Measurements from ENCODE around the gene ENDOV. TPM values are rescaled to one million over a fixed set of nuclear protein-coding genes. Genes with fewer than 3 reads are reported as not detected.
A peak's percentile ranks its signal among the peaks of the same experiment; 100 is the strongest.

Gene ENDOV
- total RNA-seq, 1 experiment from 2014 or later = 26.0 TPM

- peaks cover 31% of the 10 kb centered on the region for H3K36me3 ChIP-seq (replicated peaks; ENCODE audit: control insufficient read depth, insufficient read depth, low read length)
- H3K4me3 ChIP-seq (ENCODE audit: insufficient read depth, low read depth, low read length) = no peak overlapping the region
- no peak for DNase-seq
- no peaks in the 10 kb centered on the region for H3K27me3 ChIP-seq (ENCODE audit: control insufficient read depth, insufficient read depth, low read length)
Observed at GRCh38 chr17:80382446-80382845, 32.5 kb upstream of the ENDOV start.

- no peak overlapping the region for H3K4me3 ChIP-seq (ENCODE audit: insufficient read depth, low read depth, low read length)
- peaks cover 30% of the 10 kb centered on the region for H3K36me3 ChIP-seq (replicated peaks; ENCODE audit: control insufficient read depth, insufficient read depth, low read length)
- no peaks in the 10 kb centered on the region for H3K27me3 ChIP-seq (ENCODE audit: control insufficient read depth, insufficient read depth, low read length)
- DNase-seq = no peak
Observed at GRCh38 chr17:80382956-80383355, 32.0 kb upstream of the ENDOV start.

- Histone ChIP-seq H3K36me3 (replicated peaks; ENCODE audit: control insufficient read depth, insufficient read depth, low read length) (peaks cover 34% of the 10 kb centered on the region), H3K4me3 (ENCODE audit: insufficient read depth, low read depth, low read length) (no peak overlapping the region), H3K27me3 (ENCODE audit: control insufficient read depth, insufficient read depth, low read length) (no peaks in the 10 kb centered on the region)
- no peak for DNase-seq
Observed at GRCh38 chr17:80384078-80384960, 30.6 kb upstream of the ENDOV start.

- no peak for DNase-seq
- H3K36me3 ChIP-seq (replicated peaks; ENCODE audit: control insufficient read depth, insufficient read depth, low read length) = peaks cover 39% of the 10 kb centered on the region
- H3K27me3 ChIP-seq (ENCODE audit: control insufficient read depth, insufficient read depth, low read length) = no peaks in the 10 kb centered on the region
- no peak overlapping the region for H3K4me3 ChIP-seq (ENCODE audit: insufficient read depth, low read depth, low read length)
Observed at GRCh38 chr17:80385046-80385445, 29.9 kb upstream of the ENDOV start.

GRCh38 chr17:80386341-80386740 is 28.6 kb upstream of the ENDOV start:
- Histone ChIP-seq H3K36me3 (replicated peaks; ENCODE audit: control insufficient read depth, insufficient read depth, low read length) (peaks cover 32% of the 10 kb centered on the region), H3K27me3 (ENCODE audit: control insufficient read depth, insufficient read depth, low read length) (no peaks in the 10 kb centered on the region), H3K4me3 (ENCODE audit: insufficient read depth, low read depth, low read length) (no peak overlapping the region)
- no peak for DNase-seq

- Histone ChIP-seq H3K36me3 (replicated peaks; ENCODE audit: control insufficient read depth, insufficient read depth, low read length) (peaks cover 28% of the 10 kb centered on the region), H3K4me3 (ENCODE audit: insufficient read depth, low read depth, low read length) (no peak overlapping the region), H3K27me3 (ENCODE audit: control insufficient read depth, insufficient read depth, low read length) (no peaks in the 10 kb centered on the region)
- no peak for DNase-seq
Observed at GRCh38 chr17:80387071-80387470, 27.9 kb upstream of the ENDOV start.

GRCh38 chr17:80388175-80388574 is 26.8 kb upstream of the ENDOV start:
- Histone ChIP-seq H3K36me3 (replicated peaks; ENCODE audit: control insufficient read depth, insufficient read depth, low read length) (peaks cover 27% of the 10 kb centered on the region), H3K4me3 (ENCODE audit: insufficient read depth, low read depth, low read length) (no peak overlapping the region), H3K27me3 (ENCODE audit: control insufficient read depth, insufficient read depth, low read length) (no peaks in the 10 kb centered on the region)
- DNase-seq = peak; percentile 52

GRCh38 chr17:80388601-80389000 is 26.4 kb upstream of the ENDOV start:
- H3K36me3 ChIP-seq (replicated peaks; ENCODE audit: control insufficient read depth, insufficient read depth, low read length) = peaks cover 29% of the 10 kb centered on the region

GRCh38 chr17:80389011-80389995 is 25.7 kb upstream of the ENDOV start:
- Histone ChIP-seq H3K27me3 (ENCODE audit: control insufficient read depth, insufficient read depth, low read length) (no peaks in the 10 kb centered on the region), H3K4me3 (ENCODE audit: insufficient read depth, low read depth, low read length) (no peak overlapping the region), H3K36me3 (replicated peaks; ENCODE audit: control insufficient read depth, insufficient read depth, low read length) (peaks cover 25% of the 10 kb centered on the region)
- peak; percentile 7 for DNase-seq

More at GRCh38 chr17:80388601-80389000, 26.4 kb upstream of the ENDOV start:
- Histone ChIP-seq H3K27me3 (ENCODE audit: control insufficient read depth, insufficient read depth, low read length) (no peaks in the 10 kb centered on the region), H3K4me3 (ENCODE audit: insufficient read depth, low read depth, low read length) (no peak overlapping the region)
- DNase-seq = peak; percentile 2

GRCh38 chr17:80393241-80393890 is 21.6 kb upstream of the ENDOV start:
- H3K4me3 ChIP-seq (ENCODE audit: insufficient read depth, low read depth, low read length) = no peak overlapping the region
- H3K27me3 ChIP-seq (ENCODE audit: control insufficient read depth, insufficient read depth, low read length) = no peaks in the 10 kb centered on the region
- peak; percentile 1 for DNase-seq
- H3K36me3 ChIP-seq (replicated peaks; ENCODE audit: control insufficient read depth, insufficient read depth, low read length) = peaks cover 18% of the 10 kb centered on the region

- no peak overlapping the region for H3K4me3 ChIP-seq (ENCODE audit: insufficient read depth, low read depth, low read length)
- H3K27me3 ChIP-seq (ENCODE audit: control insufficient read depth, insufficient read depth, low read length) = no peaks in the 10 kb centered on the region
- no peak for DNase-seq
- H3K36me3 ChIP-seq (replicated peaks; ENCODE audit: control insufficient read depth, insufficient read depth, low read length) = peaks cover 15% of the 10 kb centered on the region
Observed at GRCh38 chr17:80393961-80394360, 21.0 kb upstream of the ENDOV start.

GRCh38 chr17:80394629-80395216 is 20.2 kb upstream of the ENDOV start:
- Histone ChIP-seq H3K36me3 (replicated peaks; ENCODE audit: control insufficient read depth, insufficient read depth, low read length) (peaks cover 8% of the 10 kb centered on the region), H3K4me3 (ENCODE audit: insufficient read depth, low read depth, low read length) (no peak overlapping the region), H3K27me3 (ENCODE audit: control insufficient read depth, insufficient read depth, low read length) (no peaks in the 10 kb centered on the region)
- peak; percentile 36 for DNase-seq

- DNase-seq = peak; percentile 73
- no peaks in the 10 kb centered on the region; the same call in 1 of the 2 replicates for H3K27me3 ChIP-seq (ENCODE audit: control insufficient read depth, insufficient read depth, low read length)
- peaks cover 5% of the 10 kb centered on the region for H3K36me3 ChIP-seq (replicated peaks; ENCODE audit: control insufficient read depth, insufficient read depth, low read length)
- H3K4me3 ChIP-seq (ENCODE audit: insufficient read depth, low read depth, low read length) = no peak overlapping the region
Observed at GRCh38 chr17:80395402-80396151, 19.4 kb upstream of the ENDOV start.

All from H7 (cell line).